SU-DHL-6 (cell line): ENCODE data around the gene ARHGAP30.

ENCODE experiments used
- CTCF ChIP-seq: fragments of 200-600 bp; sonication (generic); IDR thresholded peaks from one replicate; pipeline ENCODE4 v1.5.1; 2017; ENCODE audit warnings: antibody characterized with exemption, mild to moderate bottlenecking, low read length, moderate library complexity; ENCODE audit not compliant: insufficient read depth, poor library complexity, severe bottlenecking
- EZH2phosphoT487 ChIP-seq: fragments of 200-600 bp; sonication (generic), shearing (Covaris generic); conservative IDR thresholded peaks from 2 replicates; pipeline ENCODE4 v1.6.1; 2018; ENCODE audit warnings: mild to moderate bottlenecking, antibody characterized with exemption, low read length, moderate library complexity, mixed read lengths

- peak; percentile 30 for TF ChIP-seq CTCF
- TF ChIP-seq EZH2phosphoT487, result no peak
Measured at GRCh38 chr1:161071886-161072371, 2.2 kb upstream of the ARHGAP30 start.
